ENCODE measurements around the gene MCU.

DNA sequence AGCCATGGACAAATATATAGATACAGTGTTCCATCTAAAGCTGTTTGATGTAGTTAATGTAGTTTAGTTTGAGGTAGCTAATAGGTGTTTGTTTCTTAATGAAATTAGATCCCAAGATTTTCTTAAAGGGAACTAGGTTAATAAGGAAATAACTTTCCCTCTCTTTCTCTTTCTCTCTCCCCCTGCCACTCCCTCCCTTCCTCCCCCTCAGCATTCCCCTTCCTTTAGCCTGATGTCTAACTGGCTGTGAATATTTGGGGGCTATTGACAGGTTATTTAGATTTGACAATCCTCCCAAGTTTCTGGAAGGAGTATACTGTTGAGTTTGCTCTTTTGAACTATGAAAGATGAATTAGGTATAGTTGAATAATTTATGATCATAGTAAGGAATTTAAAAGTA, 136.4 kb downstream of the MCU start:
- TF ChIP-seq, protein P1, sequence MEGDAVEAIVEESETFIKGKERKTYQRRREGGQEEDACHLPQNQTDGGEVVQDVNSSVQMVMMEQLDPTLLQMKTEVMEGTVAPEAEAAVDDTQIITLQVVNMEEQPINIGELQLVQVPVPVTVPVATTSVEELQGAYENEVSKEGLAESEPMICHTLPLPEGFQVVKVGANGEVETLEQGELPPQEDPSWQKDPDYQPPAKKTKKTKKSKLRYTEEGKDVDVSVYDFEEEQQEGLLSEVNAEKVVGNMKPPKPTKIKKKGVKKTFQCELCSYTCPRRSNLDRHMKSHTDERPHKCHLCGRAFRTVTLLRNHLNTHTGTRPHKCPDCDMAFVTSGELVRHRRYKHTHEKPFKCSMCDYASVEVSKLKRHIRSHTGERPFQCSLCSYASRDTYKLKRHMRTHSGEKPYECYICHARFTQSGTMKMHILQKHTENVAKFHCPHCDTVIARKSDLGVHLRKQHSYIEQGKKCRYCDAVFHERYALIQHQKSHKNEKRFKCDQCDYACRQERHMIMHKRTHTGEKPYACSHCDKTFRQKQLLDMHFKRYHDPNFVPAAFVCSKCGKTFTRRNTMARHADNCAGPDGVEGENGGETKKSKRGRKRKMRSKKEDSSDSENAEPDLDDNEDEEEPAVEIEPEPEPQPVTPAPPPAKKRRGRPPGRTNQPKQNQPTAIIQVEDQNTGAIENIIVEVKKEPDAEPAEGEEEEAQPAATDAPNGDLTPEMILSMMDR (IDR thresholded peaks at IDR 0.05 in 2 of 3, conservative IDR thresholded peaks at IDR 0.05 in 1 of 3; ENCODE audit: control insufficient read depth in 2 of 3, extremely low read depth in 1 of 3, insufficient read depth in 1 of 3, low read depth in 3 of 3, low read length in 3 of 3), result no peak
- TF ChIP-seq ZNF274 (IDR thresholded peaks at IDR 0.05; ENCODE audit: insufficient read depth, insufficient read length) (no peak), EGR1 (IDR thresholded peaks at IDR 0.05; ENCODE audit: borderline replicate concordance in 1 of 2, low read depth in 2 of 2, low read length in 2 of 2) (no peak)

All from GM12878 (cell line).